ENCODE data around the gene TBX3.

- no peak for TF ChIP-seq CTCF (IDR thresholded peaks at IDR 0.05; ENCODE audit: low read length)
- no peak for TF ChIP-seq EZH2 (optimal IDR thresholded peaks at IDR 0.05; ENCODE audit: low read depth, low read length)
These were observed 55.8 kb downstream of the TBX3 start for GRCh38 chr12:114628199-114628598.

All from MM.1S (cell line).